Testis (tissue), 3 donors: ENCODE data around the gene RFPL2. TPM values are rescaled to one million over a fixed set of nuclear protein-coding genes. Genes with fewer than 3 reads are reported as not detected.
A peak's percentile ranks its signal among the peaks of the same experiment; 100 is the strongest.
"Not testable (repeated sequence)": the region's sequence is repeated elsewhere in the genome, so short reads cannot be mapped to it uniquely, and the experiment has no call there.

ENCODE experiments used
- DNase-seq: peaks from one replicate; pipeline ENCODE4 v3.0.0-alpha.2; 2019
- H3K27ac ChIP-seq, 2 donors: fragments of 200-600 bp; sonication (generic); one replicate each; pipeline ENCODE4 v1.5.1; 2019
- H3K27me3 ChIP-seq: fragments of 200-600 bp; sonication (generic); one replicate; pipeline ENCODE4 v1.5.1; 2019
- H3K36me3 ChIP-seq: fragments of 200-600 bp; sonication (generic); one replicate; pipeline ENCODE4 v1.5.1; 2017; ENCODE audit warnings: low read depth; ENCODE audit errors: missing control alignments
- H3K4me1 ChIP-seq: fragments of 200-600 bp; sonication (generic); one replicate; pipeline ENCODE4 v1.5.1; 2019
- H3K4me3 ChIP-seq, 2 donors: fragments of 200-600 bp; sonication (generic); one replicate each; pipeline ENCODE4 v1.5.1; 2017 to 2019
- H3K9me3 ChIP-seq: fragments of 200-600 bp; sonication (generic); one replicate; pipeline ENCODE4 v1.5.1; 2017
- CTCF ChIP-seq, 3 experiments: fragments of 450-650 bp in 2 of 3; fragments of 200-600 bp in 1 of 3; sonication (generic) in 1 of 3; IDR thresholded peaks; one replicate each; pipeline ENCODE4 v1.5.1; 2016 to 2019; ENCODE audit warnings: antibody characterized with exemption in 3 of 3, mild to moderate bottlenecking in 2 of 3, moderate library complexity in 1 of 3
- POLR2A ChIP-seq: fragments of 450-650 bp; IDR thresholded peaks from one replicate; pipeline ENCODE4 v1.6.1; 2017; ENCODE audit warnings: antibody characterized with exemption, mild to moderate bottlenecking, moderate library complexity
- WGBS, 2 donors: methylation state at CpG; one replicate each; pipeline ENCODE4 v1.1.5; 2018; 5-methylcytosine and 5-hydroxymethylcytosine counted together
- intact Hi-C: fragments of 100-400 bp; cut with DNase I; formaldehyde crosslinking; loops from one replicate; pipeline ENCODE4 v1.15.1; 2023; ENCODE audit warnings: low total_unique reads
- polyA plus RNA-seq: library from polyadenylated mRNA; stranded (reverse); fragments of 350-450 nt; fragmentation: Illumina TruSeq; extraction: RNeasy Lipid Tissue Mini Kit (QIAGEN cat#74804); gene quantifications from one replicate; pipeline ENCODE4 v1.2.3, GENCODE V29; 2014; ENCODE audit warnings: low read depth, low replicate concordance; ENCODE audit not compliant: insufficient read depth
- total RNA-seq, 2 donors: library from RNA; depleted of rRNA; stranded (reverse); fragments of >200 nt; gene quantifications; one replicate each; pipeline ENCODE4 v1.2.3, GENCODE V29; 2016

RFPL2 gene
- total and polyA plus RNA-seq, 3 donors from 2014 or later: 0.34 TPM; not detected in 2

- H3K4me3 ChIP-seq: no peak overlapping the region
- H3K27me3 ChIP-seq: no peaks in the 10 kb centered on the region
- no peaks in the 10 kb centered on the region for H3K9me3 ChIP-seq
- 72 to 74% methylated on average over 11 of the region's 11 CpGs for WGBS, 2 donors
- H3K36me3 ChIP-seq: no peaks in the 10 kb centered on the region
- TF ChIP-seq POLR2A (no peak), CTCF (IDR thresholded peaks at IDR 0.05) (no peak)
- intact Hi-C loops: no loop called here
- H3K27ac ChIP-seq: no peak overlapping the region
- DNase-seq: no peak
- H3K4me1 ChIP-seq: no peaks in the 10 kb centered on the region
Observed at GRCh38 chr22:32175115-32175514, 29.8 kb downstream of the RFPL2 start.

- no peak overlapping the region for H3K27ac ChIP-seq
- no peaks in the 10 kb centered on the region for H3K9me3 ChIP-seq
- DNase-seq: no peak
- no peaks in the 10 kb centered on the region for H3K36me3 ChIP-seq
- no peak overlapping the region for H3K4me3 ChIP-seq
- H3K4me1 ChIP-seq: no peaks in the 10 kb centered on the region
- TF ChIP-seq POLR2A: no peak
- no peak for TF ChIP-seq CTCF (IDR thresholded peaks at IDR 0.05)
- intact Hi-C loops: no loop called here
- H3K27me3 ChIP-seq: no peaks in the 10 kb centered on the region
- 89% methylated on average over 6 of the region's 6 CpGs for WGBS, 2 donors
Observed at GRCh38 chr22:32165681-32166080, 39.2 kb downstream of the RFPL2 start.

- TF ChIP-seq POLR2A: no peak
- TF ChIP-seq CTCF (IDR thresholded peaks at IDR 0.05): no peak
- no peak overlapping the region for H3K27ac ChIP-seq
- intact Hi-C loops: no loop called here
- H3K27me3 ChIP-seq: no peaks in the 10 kb centered on the region
- no peaks in the 10 kb centered on the region for H3K4me1 ChIP-seq
- no peaks in the 10 kb centered on the region for H3K36me3 ChIP-seq
- peak; percentile 23 for DNase-seq
- WGBS, 2 donors: 41 to 42% methylated on average over 6 of the region's 6 CpGs
- no peak overlapping the region for H3K4me3 ChIP-seq
- H3K9me3 ChIP-seq: no peaks in the 10 kb centered on the region
Observed at GRCh38 chr22:32164075-32164860, 40.6 kb downstream of the RFPL2 start.

- WGBS, 2 donors: 77 to 81% methylated on average over 5 of the region's 5 CpGs
Observed at GRCh38 chr22:32160411-32160810, 44.5 kb downstream of the RFPL2 start.

GRCh38 chr22:32158712-32159533 lies 46.0 kb downstream of the RFPL2 start, which contains the start of gene C22orf42:
Gene C22orf42, minus strand, starts transcription at chr22:32159303. Its CDS starts 88 bp downstream, at chr22:32159215.
- intact Hi-C loops: no loop called here
- Histone ChIP-seq H3K27ac (no peak within 1 kb of the TSS), H3K4me1 (no peaks in the 10 kb centered on the region), H3K9me3 (no peaks in the 10 kb centered on the region), H3K36me3 (no peaks in the 10 kb centered on the region), H3K4me3 (no peak within 1 kb of the TSS), H3K27me3 (no peaks in the 10 kb centered on the region)
- DNase-seq: no peak
- no peak for TF ChIP-seq POLR2A
- TF ChIP-seq CTCF (IDR thresholded peaks at IDR 0.05): no peak
- 79 to 84% methylated on average over 7 to 12 of the region's 12 CpGs for WGBS, 2 donors

More at GRCh38 chr22:32160411-32160810, 44.5 kb downstream of the RFPL2 start:
- H3K4me3 ChIP-seq, H3K27ac ChIP-seq, H3K4me1 ChIP-seq, H3K27me3 ChIP-seq, DNase-seq, H3K36me3 ChIP-seq, H3K9me3 ChIP-seq, intact Hi-C loops: not testable (repeated sequence)

GRCh38 chr22:32157632-32158031 lies 47.2 kb downstream of the RFPL2 start:
- WGBS, 2 donors: 83 to 87% methylated on average over 5 of the region's 5 CpGs
- H3K36me3 ChIP-seq, intact Hi-C loops: not testable (repeated sequence)

GRCh38 chr22:32154727-32155126 lies 50.1 kb downstream of the RFPL2 start:
- H3K36me3 ChIP-seq, H3K27ac ChIP-seq, H3K4me3 ChIP-seq, DNase-seq, H3K27me3 ChIP-seq, H3K9me3 ChIP-seq, H3K4me1 ChIP-seq, intact Hi-C loops: not testable (repeated sequence)
- 77 to 85% methylated on average over 4 of the region's 4 CpGs for WGBS, 2 donors

More at GRCh38 chr22:32157632-32158031, 47.2 kb downstream of the RFPL2 start:
- peak; percentile 8 for DNase-seq
- H3K27me3 ChIP-seq, H3K9me3 ChIP-seq, H3K4me3 ChIP-seq, H3K4me1 ChIP-seq, H3K27ac ChIP-seq: not testable (repeated sequence)
